Neuronal stem cell (in vitro differentiated cells): ENCODE measurements around the gene GALNTL6.
A peak's percentile ranks its signal among the peaks of the same experiment; 100 is the strongest.

Source experiments
- DNase-seq: peaks from one replicate; pipeline ENCODE4 v3.0.0-alpha.2; 2013; ENCODE audit warnings: low spot score
- H2AFZ ChIP-seq: one replicate; pipeline ENCODE4 v1.6.1; 2013; ENCODE audit warnings: mild to moderate bottlenecking, low read length, inconsistent platforms
- H2AK5ac ChIP-seq: 2 replicates; pipeline ENCODE4 v1.6.1; 2013; ENCODE audit warnings: low read depth, mild to moderate bottlenecking, inconsistent platforms, low read length, moderate library complexity, mixed read lengths
- H2BK120ac ChIP-seq: 2 replicates; pipeline ENCODE4 v1.6.1; 2013; ENCODE audit warnings: low read depth, mild to moderate bottlenecking, inconsistent platforms, low read length, moderate library complexity, mixed read lengths
- H2BK12ac ChIP-seq: one replicate; pipeline ENCODE4 v1.6.1; 2013; ENCODE audit warnings: low read length, inconsistent platforms
- H2BK15ac ChIP-seq: 2 replicates; pipeline ENCODE4 v1.6.1; 2013; ENCODE audit warnings: mild to moderate bottlenecking, low read length, inconsistent platforms, mixed read lengths
- H2BK5ac ChIP-seq: one replicate; pipeline ENCODE4 v1.6.1; 2013; ENCODE audit warnings: inconsistent platforms, mild to moderate bottlenecking, low read length, moderate library complexity
- H3K14ac ChIP-seq: one replicate; pipeline ENCODE4 v1.6.1; 2013; ENCODE audit warnings: low read length, inconsistent platforms
- H3K18ac ChIP-seq: 2 replicates; pipeline ENCODE4 v1.6.1; 2013; ENCODE audit warnings: low read length, inconsistent platforms
- H3K23ac ChIP-seq: 2 replicates; pipeline ENCODE4 v1.6.1; 2013; ENCODE audit warnings: low read depth, mild to moderate bottlenecking, mixed read lengths, low read length, inconsistent platforms; ENCODE audit not compliant: poor library complexity
- H3K27ac ChIP-seq: replicated peaks from 3 replicates; pipeline ENCODE4 v1.5.1; 2013; ENCODE audit warnings: low read length, inconsistent platforms
- H3K27me3 ChIP-seq, 3 experiments: 2 replicates each; pipeline ENCODE4 v1.6.1; 2013; ENCODE audit warnings: low read length in 3 of 3, mild to moderate bottlenecking in 2 of 3, inconsistent platforms in 1 of 3, low read depth in 1 of 3, mixed read lengths in 1 of 3, moderate library complexity in 1 of 3; ENCODE audit not compliant: control insufficient read depth in 3 of 3, insufficient read depth in 3 of 3
- H3K36me3 ChIP-seq, 2 donors: replicated peaks in 1 of 2; 2 replicates each; pipeline ENCODE4 v1.6.1; 2013; ENCODE audit warnings: low read length in 2 of 2; ENCODE audit not compliant: control insufficient read depth in 2 of 2, insufficient read depth in 2 of 2
- H3K4ac ChIP-seq: 2 replicates; pipeline ENCODE4 v1.6.1; 2013; ENCODE audit warnings: inconsistent platforms, mild to moderate bottlenecking, low read length, moderate library complexity
- H3K4me1 ChIP-seq, 2 donors: 1 replicate in 1 of 2; 2 replicates in 1 of 2; pipeline ENCODE4 v1.6.1; 2013; ENCODE audit warnings: low read length in 2 of 2, low read depth in 1 of 2; ENCODE audit not compliant: control insufficient read depth in 2 of 2, insufficient read depth in 1 of 2
- H3K4me2 ChIP-seq: one replicate; pipeline ENCODE4 v1.6.1; 2013; ENCODE audit warnings: mild to moderate bottlenecking, low read length, inconsistent platforms; ENCODE audit not compliant: insufficient read depth, poor library complexity, severe bottlenecking
- H3K4me3 ChIP-seq, 2 donors: 2 replicates each; pipeline ENCODE4 v1.5.1; 2013; ENCODE audit warnings: low read length in 2 of 2, mild to moderate bottlenecking in 2 of 2, inconsistent platforms in 1 of 2, moderate library complexity in 1 of 2
- H3K79me1 ChIP-seq: one replicate; pipeline ENCODE4 v1.6.1; 2013; ENCODE audit warnings: low read depth, mild to moderate bottlenecking, inconsistent platforms, low read length, moderate library complexity
- H3K9ac ChIP-seq: one replicate; pipeline ENCODE4 v1.6.1; 2013; ENCODE audit warnings: mild to moderate bottlenecking, low read depth, low read length, inconsistent platforms; ENCODE audit not compliant: poor library complexity
- H3K9me3 ChIP-seq, 2 donors: replicated peaks in 1 of 2; 2 replicates each; pipeline versions ENCODE3 to v1.6.1; 2013; ENCODE audit warnings: low read length in 2 of 2, mild to moderate bottlenecking in 2 of 2, inconsistent platforms in 1 of 2, low read depth in 1 of 2, mixed read lengths in 1 of 2, moderate library complexity in 1 of 2; ENCODE audit not compliant: control insufficient read depth in 2 of 2, insufficient read depth in 1 of 2
- H4K8ac ChIP-seq: one replicate; pipeline ENCODE4 v1.6.1; 2013; ENCODE audit warnings: low read depth, mild to moderate bottlenecking, inconsistent platforms, low read length, moderate library complexity
- H4K91ac ChIP-seq: one replicate; pipeline ENCODE4 v1.6.1; 2013; ENCODE audit warnings: low read length, low read depth, mild to moderate bottlenecking, inconsistent platforms; ENCODE audit not compliant: poor library complexity
- WGBS, 2 donors: extraction: QIAGEN DNeasy Blood & Tissue Kit; methylation state at CpG; one replicate each; pipeline ENCODE4 v1.1.7; 2013; ENCODE audit warnings: missing lambda C conversion rate in 2 of 2, mixed read lengths in 1 of 2; ENCODE audit not compliant: insufficient read length in 2 of 2, insufficient replicate concordance in 1 of 2; ENCODE audit errors: extremely low coverage in 2 of 2; 5-methylcytosine and 5-hydroxymethylcytosine counted together

Gene GALNTL6

DNA sequence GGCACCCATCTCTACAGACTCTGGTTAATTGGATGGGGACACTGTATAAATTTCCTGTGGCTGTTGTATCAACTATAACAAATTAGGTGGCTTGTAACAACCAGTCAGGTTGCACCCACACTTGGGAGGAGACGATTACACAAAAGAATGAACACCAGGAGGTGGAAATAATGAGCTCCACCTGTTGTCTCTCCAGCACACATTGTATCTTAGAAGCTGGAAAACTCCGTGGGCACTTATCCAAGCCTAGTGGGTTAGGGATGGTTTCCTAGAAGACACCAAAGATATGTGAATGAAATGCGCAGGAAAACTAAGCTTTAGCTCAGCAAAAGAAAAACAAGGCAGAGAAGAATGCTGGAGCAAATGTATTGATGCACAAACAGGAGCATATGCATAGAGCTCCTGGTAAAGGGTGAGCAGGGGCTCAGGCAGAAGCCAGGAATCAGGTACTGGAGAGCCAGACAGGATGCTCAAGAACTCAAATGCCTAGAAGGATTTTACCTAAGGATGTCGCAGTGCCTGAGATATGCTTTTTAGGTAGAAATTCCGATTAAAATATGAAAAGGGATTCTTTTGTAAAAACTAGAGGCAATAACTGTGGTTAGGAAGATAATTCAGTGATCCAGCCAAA is 111.7 kb downstream of the GALNTL6 start:
- no peak overlapping the region for H3K18ac ChIP-seq
- no peak overlapping the region for H2BK15ac ChIP-seq
- no peaks in the 10 kb centered on the region for H3K36me3 ChIP-seq
- H3K27ac ChIP-seq: no peak overlapping the region
- H3K9ac ChIP-seq: no peak overlapping the region
- no peaks in the 10 kb centered on the region for H3K79me1 ChIP-seq
- H3K27me3 ChIP-seq: no peaks in the 10 kb centered on the region
- peaks cover 3 to 4% of the 10 kb centered on the region in 2 donors for H3K4me1 ChIP-seq
- DNase-seq: no peak
- no peak overlapping the region for H2BK120ac ChIP-seq
- no peak overlapping the region for H2BK12ac ChIP-seq
- no peak overlapping the region for H3K4ac ChIP-seq
- WGBS, 2 donors: no CpG with 5 or more reads among the region's 5 CpGs
- H3K23ac ChIP-seq: no peak overlapping the region
- H3K4me3 ChIP-seq: no peak overlapping the region
- H3K14ac ChIP-seq: no peak overlapping the region
- H3K9me3 ChIP-seq: no peaks in the 10 kb centered on the region
- H3K4me2 ChIP-seq: no peak overlapping the region
- no peak overlapping the region for H4K91ac ChIP-seq
- no peak overlapping the region for H4K8ac ChIP-seq
- H2BK5ac ChIP-seq: no peak overlapping the region
- no peak overlapping the region for H2AK5ac ChIP-seq
- H2AFZ ChIP-seq: peak overlapping the region; percentile 2

DNA sequence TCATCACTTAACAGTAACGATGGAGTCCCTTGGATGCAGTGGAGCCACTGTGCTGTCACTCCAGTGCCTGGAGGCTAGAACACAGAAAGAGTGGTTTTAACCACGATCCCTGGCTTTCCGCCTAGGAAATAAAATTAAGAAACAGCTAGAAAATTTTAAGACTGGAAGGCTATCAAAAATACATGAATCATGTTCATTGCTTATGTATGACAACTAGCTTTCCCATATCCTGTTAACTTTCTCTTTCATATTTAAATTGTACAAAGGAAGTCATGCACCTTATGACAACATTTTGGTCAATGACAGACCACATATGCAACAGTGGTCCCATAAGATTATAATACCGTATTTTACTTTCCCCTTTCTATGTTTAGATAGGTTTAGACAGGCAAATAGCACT is 115.1 kb downstream of the GALNTL6 start:
- DNase-seq: no peak
- WGBS, 2 donors: no CpG with 5 or more reads among the region's 4 CpGs
- H2BK5ac ChIP-seq: no peak overlapping the region
- H2BK120ac ChIP-seq: no peak overlapping the region
- no peak overlapping the region for H3K4me2 ChIP-seq
- H2AK5ac ChIP-seq: no peak overlapping the region
- no peak overlapping the region for H3K14ac ChIP-seq
- no peak overlapping the region for H3K18ac ChIP-seq
- H3K4me1 ChIP-seq: peaks cover 3 to 4% of the 10 kb centered on the region in 2 donors
- no peak overlapping the region for H3K4me3 ChIP-seq
- no peak overlapping the region for H3K23ac ChIP-seq
- H3K79me1 ChIP-seq: no peaks in the 10 kb centered on the region
- H3K27me3 ChIP-seq: no peaks in the 10 kb centered on the region
- no peak overlapping the region for H2BK12ac ChIP-seq
- no peak overlapping the region for H2BK15ac ChIP-seq
- no peak overlapping the region for H3K4ac ChIP-seq
- H3K9ac ChIP-seq: no peak overlapping the region
- no peak overlapping the region for H4K91ac ChIP-seq
- peaks cover 0 to 1% of the 10 kb centered on the region in 2 donors for H3K36me3 ChIP-seq
- no peaks in the 10 kb centered on the region for H3K9me3 ChIP-seq
- H3K27ac ChIP-seq: no peak overlapping the region
- no peak overlapping the region for H2AFZ ChIP-seq
- H4K8ac ChIP-seq: no peak overlapping the region

DNA sequence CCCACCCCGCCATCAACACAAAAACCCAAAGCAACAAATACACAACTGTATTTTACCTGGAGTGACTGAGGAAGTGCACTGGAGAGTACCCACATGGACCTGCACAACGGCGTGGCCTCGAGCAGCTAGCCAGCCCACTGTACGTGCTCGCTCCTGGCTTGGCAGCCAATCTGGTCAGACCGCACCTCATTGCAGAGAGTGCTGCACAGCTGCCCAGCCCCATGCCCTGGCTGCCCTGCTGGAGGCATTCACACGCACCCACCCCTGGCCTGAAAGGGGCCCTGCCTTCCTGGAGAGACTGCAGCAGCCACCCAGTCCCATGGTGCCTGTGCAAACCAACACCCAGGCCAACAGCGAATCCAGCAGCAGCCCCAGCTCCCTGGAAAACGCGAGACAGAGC is 116.3 kb downstream of the GALNTL6 start:
- peak overlapping the region; percentile 44 for H3K18ac ChIP-seq
- peaks cover 3 to 4% of the 10 kb centered on the region in 2 donors for H3K4me1 ChIP-seq
- peak overlapping the region; percentile 30 for H4K91ac ChIP-seq
- H2AFZ ChIP-seq: peak overlapping the region; percentile 0
- H2BK15ac ChIP-seq: peak overlapping the region; percentile 62
- H3K27me3 ChIP-seq: no peaks in the 10 kb centered on the region
- H2BK120ac ChIP-seq: peak overlapping the region; percentile 16
- no peaks in the 10 kb centered on the region for H3K79me1 ChIP-seq
- peak overlapping the region; percentile 32 for H2AK5ac ChIP-seq
- H3K4ac ChIP-seq: no peak overlapping the region
- H3K9me3 ChIP-seq: no peaks in the 10 kb centered on the region
- WGBS, 2 donors: no CpG with 5 or more reads among the region's 11 CpGs
- no peak overlapping the region for H3K23ac ChIP-seq
- no peak overlapping the region for H3K4me2 ChIP-seq
- peak overlapping the region; percentile 66 for H2BK5ac ChIP-seq
- H2BK12ac ChIP-seq: peak overlapping the region; percentile 58
- no peak overlapping the region for H3K4me3 ChIP-seq
- no peak for DNase-seq
- H3K27ac ChIP-seq: no peak overlapping the region
- no peak overlapping the region for H4K8ac ChIP-seq
- peaks cover 0 to 1% of the 10 kb centered on the region in 2 donors for H3K36me3 ChIP-seq
- H3K14ac ChIP-seq: peak overlapping the region; percentile 63
- peak overlapping the region; percentile 84 for H3K9ac ChIP-seq

DNA sequence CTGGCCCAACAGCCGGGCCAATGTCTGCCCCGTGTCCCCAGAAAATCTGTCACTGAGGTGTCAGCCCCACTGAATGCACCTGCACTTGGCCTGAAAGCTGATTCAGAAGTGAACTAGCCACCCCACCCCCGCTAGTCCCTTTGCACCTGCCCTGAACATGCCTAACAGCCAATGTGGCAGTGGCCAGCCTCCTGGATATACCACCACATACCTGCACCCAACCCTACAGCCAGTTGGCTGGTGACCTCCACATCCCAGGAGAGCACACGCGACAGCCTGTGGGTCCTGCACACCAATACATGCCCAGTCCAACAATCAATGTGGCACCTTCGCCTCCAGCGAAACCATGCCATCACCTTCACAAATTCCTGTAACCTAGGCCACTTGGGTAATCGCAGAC is 116.7 kb downstream of the GALNTL6 start:
- H3K4me1 ChIP-seq: peaks cover 0 to 4% of the 10 kb centered on the region in 2 donors
- H3K14ac ChIP-seq: no peak overlapping the region
- no peak overlapping the region for H2AK5ac ChIP-seq
- peak overlapping the region; percentile 2 for H3K4me2 ChIP-seq
- no peak overlapping the region for H4K8ac ChIP-seq
- H3K27ac ChIP-seq: no peak overlapping the region
- peaks cover 0 to 1% of the 10 kb centered on the region in 2 donors for H3K36me3 ChIP-seq
- H3K9ac ChIP-seq: no peak overlapping the region
- no peak overlapping the region for H2BK120ac ChIP-seq
- H2AFZ ChIP-seq: peak overlapping the region; percentile 0
- no peak overlapping the region for H2BK5ac ChIP-seq
- no peak overlapping the region for H3K23ac ChIP-seq
- H2BK15ac ChIP-seq: no peak overlapping the region
- no peak overlapping the region for H4K91ac ChIP-seq
- peak overlapping the region in 1 of 2 donors; percentile 44 for H3K4me3 ChIP-seq
- no peak overlapping the region for H3K4ac ChIP-seq
- peak overlapping the region; percentile 44 for H3K18ac ChIP-seq
- H3K27me3 ChIP-seq: no peaks in the 10 kb centered on the region
- H2BK12ac ChIP-seq: no peak overlapping the region
- no peak for DNase-seq
- no peaks in the 10 kb centered on the region for H3K9me3 ChIP-seq
- H3K79me1 ChIP-seq: no peaks in the 10 kb centered on the region
- no CpG with 5 or more reads among the region's 8 CpGs for WGBS, 2 donors
